SKM-1 treated with dmso at 0.1 percent for 144 hours (cell line): ENCODE measurements around the gene GPR183.

Source experiments
- DNase-seq: peaks from one replicate; lab custom pipeline; 2025; ENCODE audit not compliant: unreplicated experiment; lab: John Stamatoyannopoulos, UW

GPR183 gene

GRCh38 chr13:99313501-99313900, 6.3 kb upstream of the GPR183 start:
- no peak for DNase-seq

- DNase-seq: peak; percentile 75
These were observed 5.3 kb upstream of the GPR183 start for GRCh38 chr13:99312493-99312883.

- no peak for DNase-seq
These were observed 4.7 kb upstream of the GPR183 start for GRCh38 chr13:99311748-99312492.

- DNase-seq: no peak
These were observed 3.9 kb upstream of the GPR183 start for GRCh38 chr13:99311137-99311536.

GRCh38 chr13:99310382-99311031, 3.3 kb upstream of the GPR183 start:
- DNase-seq: no peak

GRCh38 chr13:99308471-99309087, 1.4 kb upstream of the GPR183 start:
- no peak for DNase-seq

- no peak for DNase-seq
These were observed 595 bp upstream of the GPR183 start for GRCh38 chr13:99307648-99308339.

GRCh38 chr13:99305566-99305965, 1.6 kb downstream of the GPR183 start:
- no peak for DNase-seq

- DNase-seq: no peak
These were observed 2.0 kb downstream of the GPR183 start for GRCh38 chr13:99305158-99305557.

- no peak for DNase-seq
These were observed 2.7 kb downstream of the GPR183 start for GRCh38 chr13:99304541-99304940.

GRCh38 chr13:99303863-99304521, 3.2 kb downstream of the GPR183 start:
- peak; percentile 6 for DNase-seq

GRCh38 chr13:99302637-99303505, 4.3 kb downstream of the GPR183 start:
- no peak for DNase-seq

GRCh38 chr13:99301913-99302636, 5.1 kb downstream of the GPR183 start:
- no peak for DNase-seq

GRCh38 chr13:99301056-99301838, 6.0 kb downstream of the GPR183 start:
- no peak for DNase-seq

GRCh38 chr13:99299920-99300341, 7.3 kb downstream of the GPR183 start:
- DNase-seq: no peak

GRCh38 chr13:99299256-99299919, 7.8 kb downstream of the GPR183 start:
- no peak for DNase-seq

- DNase-seq: no peak
These were observed 9.1 kb downstream of the GPR183 start for GRCh38 chr13:99298056-99298455.

GRCh38 chr13:99297331-99297730, 9.9 kb downstream of the GPR183 start:
- no peak for DNase-seq
